GM12865 (cell line): ENCODE data around the gene CRB1.

Source experiments
- DNase-seq: peaks from one replicate; pipeline ENCODE4 v3.0.0; 2010; ENCODE audit warnings: low read depth
- H3K4me3 ChIP-seq: 2 replicates; pipeline ENCODE4 v1.5.1; 2011; ENCODE audit warnings: mild to moderate bottlenecking, low read depth, low read length, control low read depth
- CTCF ChIP-seq: IDR thresholded peaks from 2 replicates; pipeline ENCODE4 v1.5.1; 2011; ENCODE audit warnings: low read length, control low read depth, low read depth, inconsistent platforms; ENCODE audit not compliant: insufficient read depth; ENCODE audit errors: missing control alignments

Gene CRB1

GRCh38 chr1:197307551-197307950 is 39.5 kb downstream of the CRB1 start:
- DNase-seq = no peak
- no peak overlapping the region for H3K4me3 ChIP-seq
- TF ChIP-seq CTCF = no peak

GRCh38 chr1:197311081-197311480 is 43.0 kb downstream of the CRB1 start:
- no peak for TF ChIP-seq CTCF
- no peak for DNase-seq
- H3K4me3 ChIP-seq = no peak overlapping the region

GRCh38 chr1:197312163-197312562 is 44.1 kb downstream of the CRB1 start:
- no peak overlapping the region for H3K4me3 ChIP-seq
- DNase-seq = no peak
- TF ChIP-seq CTCF = no peak

DNA sequence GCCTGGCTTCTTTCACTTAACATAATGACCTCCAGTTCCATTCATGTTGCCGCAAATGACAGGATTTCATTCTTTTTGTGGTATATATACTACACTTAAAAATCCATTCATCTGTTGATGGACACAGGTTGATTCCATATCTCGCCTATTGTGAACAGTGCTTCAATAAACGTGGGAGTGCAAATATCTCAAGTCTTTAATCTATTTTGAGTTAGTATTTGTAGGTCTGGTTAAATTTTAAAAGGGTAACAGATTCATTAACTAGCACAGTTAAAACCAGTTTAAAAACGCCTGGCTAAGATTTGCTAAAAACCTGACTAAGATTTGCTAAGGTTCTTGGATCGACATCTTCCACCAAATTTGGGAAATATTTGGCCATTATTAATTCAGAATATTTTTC is 45.7 kb downstream of the CRB1 start:
- no peak for DNase-seq
- no peak overlapping the region for H3K4me3 ChIP-seq
- TF ChIP-seq CTCF = no peak

- no peak overlapping the region for H3K4me3 ChIP-seq
- no peak for TF ChIP-seq CTCF
- DNase-seq = no peak
These were observed 46.6 kb downstream of the CRB1 start for GRCh38 chr1:197314682-197315081.

DNA sequence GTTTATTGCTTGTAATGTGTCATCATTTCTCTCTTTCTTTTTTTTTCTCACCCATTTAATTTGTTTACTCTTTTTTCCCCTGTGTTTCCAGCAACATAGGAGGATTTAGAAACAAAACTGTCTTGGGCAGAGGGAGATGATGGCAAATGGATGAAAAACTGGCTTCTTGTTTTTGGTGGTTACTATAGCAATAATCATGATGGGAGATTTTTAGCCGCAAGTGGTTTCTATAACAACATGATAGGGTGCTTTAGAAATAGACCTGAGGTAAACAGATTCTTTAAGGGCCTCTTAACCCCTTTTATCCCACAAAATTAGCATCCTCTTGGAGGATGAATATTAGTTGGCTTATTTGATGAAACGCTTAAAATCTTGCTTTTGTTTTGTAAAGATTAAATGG is 51.6 kb downstream of the CRB1 start:
- no peak for TF ChIP-seq CTCF
- no peak for DNase-seq
- H3K4me3 ChIP-seq = no peak overlapping the region

DNA sequence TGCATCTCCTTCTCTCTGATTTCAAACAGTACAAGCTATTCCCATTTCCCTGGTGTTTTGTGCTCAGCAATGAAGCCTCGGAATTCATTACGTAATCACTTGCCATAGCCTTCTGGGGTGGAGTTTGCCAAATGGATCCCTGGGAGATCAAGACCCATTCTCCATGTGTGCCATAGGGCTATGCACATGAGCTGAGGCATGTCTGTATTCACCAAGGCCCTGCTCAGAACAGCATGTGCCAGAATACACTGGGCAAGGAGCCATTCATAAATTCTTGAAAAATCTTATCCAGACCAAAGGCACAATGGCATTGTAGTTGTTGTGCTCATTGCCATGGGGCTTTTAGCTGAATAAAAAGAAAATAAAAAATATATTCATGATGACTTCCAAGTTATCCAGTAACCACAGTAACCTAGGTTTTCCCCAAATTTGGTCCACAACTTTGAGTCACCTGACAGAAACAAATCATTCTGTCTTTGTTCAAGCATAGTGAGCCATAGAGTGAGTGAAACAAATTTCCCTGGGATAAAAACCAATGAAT is 53.0 kb downstream of the CRB1 start:
- TF ChIP-seq CTCF = no peak
- H3K4me3 ChIP-seq = no peak overlapping the region
- no peak for DNase-seq
